AG08396 (cell line): Measurements from ENCODE around the gene ANKRD35.
"Not testable (repeated sequence)": the region's sequence is repeated elsewhere in the genome, so short reads cannot be mapped to it uniquely, and the experiment has no call there.

Experiments
- DNase-seq: peaks from one replicate; pipeline ENCODE4 v3.0.0; 2012; ENCODE audit warnings: low spot score, mixed read lengths

Gene ANKRD35

GRCh38 chr1:145885738-145886287 is at the start of gene ANKRD35:
TSS of gene ANKRD35 (minus strand) at chr1:145885866. CDS start at chr1:145885758, 108 bp downstream.
- peak; percentile 90 for DNase-seq

GRCh38 chr1:145932522-145933009 is 46.9 kb upstream of the ANKRD35 start:
- not testable (repeated sequence) for DNase-seq

GRCh38 chr1:145927916-145928643 is 42.4 kb upstream of the ANKRD35 start:
- no peak for DNase-seq

- DNase-seq: peak; percentile 89
Measured at GRCh38 chr1:145927063-145927886, 41.6 kb upstream of the ANKRD35 start, which contains the start of gene RBM8A. TSS of gene RBM8A (minus strand) at chr1:145927484. CDS start at chr1:145927426, 58 bp downstream.

- no peak for DNase-seq
Measured at GRCh38 chr1:145926686-145927062, 41.0 kb upstream of the ANKRD35 start.

- DNase-seq: no peak
Measured at GRCh38 chr1:145922266-145922665, 36.6 kb upstream of the ANKRD35 start.

GRCh38 chr1:145920297-145920696 is 34.6 kb upstream of the ANKRD35 start:
- not testable (repeated sequence) for DNase-seq

- DNase-seq: peak; percentile 51
Measured at GRCh38 chr1:145918992-145919939, 33.6 kb upstream of the ANKRD35 start.

- peak; percentile 90 for DNase-seq
Measured at GRCh38 chr1:145918144-145918991, 32.7 kb upstream of the ANKRD35 start, which contains the start of gene PEX11B. TSS of gene PEX11B (minus strand) at chr1:145918717. CDS start at chr1:145918688, 29 bp downstream.

- no peak for DNase-seq
Measured at GRCh38 chr1:145917595-145917994, 31.9 kb upstream of the ANKRD35 start.

- no peak for DNase-seq
Measured at GRCh38 chr1:145916745-145917144, 31.1 kb upstream of the ANKRD35 start.

GRCh38 chr1:145912128-145912641 is 26.5 kb upstream of the ANKRD35 start:
- DNase-seq: no peak

GRCh38 chr1:145908653-145909052 is 23.0 kb upstream of the ANKRD35 start:
- DNase-seq: no peak

- no peak for DNase-seq
Measured at GRCh38 chr1:145906954-145907753, 21.5 kb upstream of the ANKRD35 start.

GRCh38 chr1:145901312-145902021 is 15.8 kb upstream of the ANKRD35 start:
- DNase-seq: no peak

- DNase-seq: no peak
Measured at GRCh38 chr1:145898756-145899155, 13.1 kb upstream of the ANKRD35 start.

GRCh38 chr1:145897969-145898368 is 12.3 kb upstream of the ANKRD35 start:
- no peak for DNase-seq

GRCh38 chr1:145895471-145895870 is 9.8 kb upstream of the ANKRD35 start:
- DNase-seq: no peak
